T-helper 2 cell treated with Interferon-gamma antibody and Interleukin-4, amounts not matched to agents 5 μg/mL and 100 μg/mL, for 36 hours (primary cell): Measurements from ENCODE around the gene AMPD2.
A peak's percentile ranks its signal among the peaks of the same experiment; 100 is the strongest.

Source experiments
- DNase-seq: peaks from one replicate; pipeline ENCODE4 v3.0.0; 2021; ENCODE audit warnings: low spot score
- H3K27ac Mint-ChIP-seq: one replicate; pipeline ENCODE4 v1.8.0; 2021; ENCODE audit warnings: mild to moderate bottlenecking, mixed read lengths
- H3K27me3 Mint-ChIP-seq: one replicate; pipeline ENCODE4 v1.8.0; 2021; ENCODE audit warnings: low read depth, mixed read lengths
- H3K36me3 Mint-ChIP-seq: one replicate; pipeline ENCODE4 v1.8.0; 2021; ENCODE audit warnings: low read depth, mixed read lengths
- H3K4me1 Mint-ChIP-seq: one replicate; pipeline ENCODE4 v1.8.0; 2021; ENCODE audit warnings: low read depth, mixed read lengths
- H3K4me3 Mint-ChIP-seq: one replicate; pipeline ENCODE4 v1.8.0; 2022; ENCODE audit warnings: mild to moderate bottlenecking, moderate library complexity, mixed read lengths
- H3K9me3 Mint-ChIP-seq: one replicate; pipeline ENCODE4 v1.8.0; 2021; ENCODE audit warnings: mixed read lengths

The AMPD2 gene

GRCh38 chr1:109641861-109642260 is 22.2 kb downstream of the AMPD2 start:
- Mint-ChIP-seq H3K9me3 (no peaks in the 10 kb centered on the region), H3K27ac (no peak overlapping the region), H3K36me3 (no peaks in the 10 kb centered on the region)

GRCh38 chr1:109642626-109643025 is 23.0 kb downstream of the AMPD2 start:
- H3K27me3 Mint-ChIP-seq: peaks cover 4% of the 10 kb centered on the region
- H3K36me3 Mint-ChIP-seq: no peaks in the 10 kb centered on the region
- H3K27ac Mint-ChIP-seq: no peak overlapping the region
- no peaks in the 10 kb centered on the region for H3K9me3 Mint-ChIP-seq
- H3K4me3 Mint-ChIP-seq: no peak overlapping the region
- no peak for DNase-seq
- peaks cover 13% of the 10 kb centered on the region for H3K4me1 Mint-ChIP-seq

More at GRCh38 chr1:109641861-109642260, 22.2 kb downstream of the AMPD2 start:
- DNase-seq: no peak
- H3K27me3 Mint-ChIP-seq: no peaks in the 10 kb centered on the region
- no peak overlapping the region for H3K4me3 Mint-ChIP-seq
- peaks cover 13% of the 10 kb centered on the region for H3K4me1 Mint-ChIP-seq

GRCh38 chr1:109643385-109644230 is 24.0 kb downstream of the AMPD2 start:
- Mint-ChIP-seq H3K4me1 (peaks cover 13% of the 10 kb centered on the region), H3K4me3 (no peak overlapping the region), H3K9me3 (no peaks in the 10 kb centered on the region), H3K27ac (peak overlapping the region; percentile 36), H3K36me3 (no peaks in the 10 kb centered on the region), H3K27me3 (peaks cover 4% of the 10 kb centered on the region)
- peak; percentile 85 for DNase-seq

GRCh38 chr1:109644670-109645069 is 25.0 kb downstream of the AMPD2 start:
- H3K27me3 Mint-ChIP-seq: peaks cover 4% of the 10 kb centered on the region
- DNase-seq: no peak
- H3K4me3 Mint-ChIP-seq: no peak overlapping the region
- H3K4me1 Mint-ChIP-seq: peaks cover 15% of the 10 kb centered on the region
- H3K36me3 Mint-ChIP-seq: no peaks in the 10 kb centered on the region
- H3K27ac Mint-ChIP-seq: no peak overlapping the region
- no peaks in the 10 kb centered on the region for H3K9me3 Mint-ChIP-seq

GRCh38 chr1:109649491-109649914 is 29.9 kb downstream of the AMPD2 start:
- no peak overlapping the region for H3K27ac Mint-ChIP-seq
- H3K9me3 Mint-ChIP-seq: no peaks in the 10 kb centered on the region
- no peak for DNase-seq
- H3K4me3 Mint-ChIP-seq: no peak overlapping the region
- H3K36me3 Mint-ChIP-seq: no peaks in the 10 kb centered on the region
- H3K4me1 Mint-ChIP-seq: peaks cover 2% of the 10 kb centered on the region
- H3K27me3 Mint-ChIP-seq: peaks cover 38% of the 10 kb centered on the region

GRCh38 chr1:109650609-109651008 is 31.0 kb downstream of the AMPD2 start:
- Mint-ChIP-seq H3K4me1 (peaks cover 12% of the 10 kb centered on the region), H3K36me3 (no peaks in the 10 kb centered on the region), H3K27me3 (peaks cover 43% of the 10 kb centered on the region), H3K4me3 (no peak overlapping the region), H3K9me3 (no peaks in the 10 kb centered on the region), H3K27ac (no peak overlapping the region)
- no peak for DNase-seq

GRCh38 chr1:109652402-109652801 is 32.8 kb downstream of the AMPD2 start:
- no peak overlapping the region for H3K27ac Mint-ChIP-seq
- no peaks in the 10 kb centered on the region for H3K9me3 Mint-ChIP-seq
- H3K27me3 Mint-ChIP-seq: peaks cover 39% of the 10 kb centered on the region
- no peak for DNase-seq
- H3K4me3 Mint-ChIP-seq: no peak overlapping the region
- H3K36me3 Mint-ChIP-seq: no peaks in the 10 kb centered on the region
- H3K4me1 Mint-ChIP-seq: peaks cover 20% of the 10 kb centered on the region

- H3K27me3 Mint-ChIP-seq: peaks cover 39% of the 10 kb centered on the region
- no peaks in the 10 kb centered on the region for H3K9me3 Mint-ChIP-seq
- peaks cover 20% of the 10 kb centered on the region for H3K4me1 Mint-ChIP-seq
- no peaks in the 10 kb centered on the region for H3K36me3 Mint-ChIP-seq
- no peak overlapping the region for H3K4me3 Mint-ChIP-seq
- H3K27ac Mint-ChIP-seq: no peak overlapping the region
- DNase-seq: no peak
These were observed 33.7 kb downstream of the AMPD2 start for GRCh38 chr1:109653306-109653705.

- peaks cover 39% of the 10 kb centered on the region for H3K27me3 Mint-ChIP-seq
These were observed 34.9 kb downstream of the AMPD2 start for GRCh38 chr1:109654519-109654918.

GRCh38 chr1:109655615-109656519 is 36.2 kb downstream of the AMPD2 start, which contains the start of gene GSTM4:
GSTM4 (plus strand) TSS chr1:109656099; CDS start chr1:109656390, 291 bp downstream.
- Mint-ChIP-seq H3K4me3 (peak within 1 kb of the TSS; percentile 92), H3K4me1 (peaks cover 19% of the 10 kb centered on the region), H3K27me3 (peaks cover 31% of the 10 kb centered on the region), H3K9me3 (no peaks in the 10 kb centered on the region), H3K27ac (peak within 1 kb of the TSS; percentile 92), H3K36me3 (peaks cover 1% of the 10 kb centered on the region)
- DNase-seq: peak; percentile 64

More at GRCh38 chr1:109654519-109654918, 34.9 kb downstream of the AMPD2 start:
- peaks cover 20% of the 10 kb centered on the region for H3K4me1 Mint-ChIP-seq
- H3K27ac Mint-ChIP-seq: no peak overlapping the region
- no peaks in the 10 kb centered on the region for H3K9me3 Mint-ChIP-seq
- no peak for DNase-seq
- H3K36me3 Mint-ChIP-seq: no peaks in the 10 kb centered on the region
- H3K4me3 Mint-ChIP-seq: peak overlapping the region; percentile 40

GRCh38 chr1:109657395-109657794 is 37.8 kb downstream of the AMPD2 start:
- peak overlapping the region; percentile 37 for H3K27ac Mint-ChIP-seq
- H3K27me3 Mint-ChIP-seq: peaks cover 19% of the 10 kb centered on the region
- peaks cover 1% of the 10 kb centered on the region for H3K36me3 Mint-ChIP-seq
- H3K4me3 Mint-ChIP-seq: peak overlapping the region; percentile 31
- DNase-seq: no peak
- no peaks in the 10 kb centered on the region for H3K9me3 Mint-ChIP-seq
- H3K4me1 Mint-ChIP-seq: peaks cover 19% of the 10 kb centered on the region

- H3K27ac Mint-ChIP-seq: no peak overlapping the region
- no peaks in the 10 kb centered on the region for H3K9me3 Mint-ChIP-seq
- peaks cover 1% of the 10 kb centered on the region for H3K36me3 Mint-ChIP-seq
- H3K4me1 Mint-ChIP-seq: peaks cover 19% of the 10 kb centered on the region
- no peak overlapping the region for H3K4me3 Mint-ChIP-seq
- DNase-seq: no peak
- peaks cover 15% of the 10 kb centered on the region for H3K27me3 Mint-ChIP-seq
These were observed 38.3 kb downstream of the AMPD2 start for GRCh38 chr1:109657970-109658369.

- peaks cover 19% of the 10 kb centered on the region for H3K4me1 Mint-ChIP-seq
- peaks cover 9% of the 10 kb centered on the region for H3K27me3 Mint-ChIP-seq
- no peak overlapping the region for H3K4me3 Mint-ChIP-seq
- no peak overlapping the region for H3K27ac Mint-ChIP-seq
- DNase-seq: no peak
- peaks cover 1% of the 10 kb centered on the region for H3K36me3 Mint-ChIP-seq
- H3K9me3 Mint-ChIP-seq: no peaks in the 10 kb centered on the region
These were observed 39.0 kb downstream of the AMPD2 start for GRCh38 chr1:109658533-109659042.

GRCh38 chr1:109659145-109659544 is 39.5 kb downstream of the AMPD2 start:
- no peak overlapping the region for H3K27ac Mint-ChIP-seq
- H3K36me3 Mint-ChIP-seq: peaks cover 1% of the 10 kb centered on the region
- H3K4me3 Mint-ChIP-seq: no peak overlapping the region

More at GRCh38 chr1:109659145-109659544, 39.5 kb downstream of the AMPD2 start:
- no peak for DNase-seq
- H3K9me3 Mint-ChIP-seq: no peaks in the 10 kb centered on the region
- H3K4me1 Mint-ChIP-seq: peaks cover 19% of the 10 kb centered on the region
- peaks cover 6% of the 10 kb centered on the region for H3K27me3 Mint-ChIP-seq
